Stimulated activated CD4-positive, alpha-beta T cell treated with anti-CD3 and anti-CD28 coated beads, Interleukin-4, amount 100 ng/mL, for 1 hour (primary cell): ENCODE measurements around the gene AIM2.
"Not testable (repeated sequence)": the region's sequence is repeated elsewhere in the genome, so short reads cannot be mapped to it uniquely, and the experiment has no call there.

Experiments
- DNase-seq: peaks from one replicate; pipeline ENCODE4 v3.0.0-alpha.2; 2020

AIM2 gene

GRCh38 chr1:159077120-159077961 is 775 bp upstream of the AIM2 start:
- DNase-seq: peak; percentile 93

- no peak for DNase-seq
These were observed 4.5 kb downstream of the AIM2 start for GRCh38 chr1:159071970-159072582.

GRCh38 chr1:159068886-159069285 is 7.7 kb downstream of the AIM2 start:
- DNase-seq: no peak

GRCh38 chr1:159067699-159068621 is 8.6 kb downstream of the AIM2 start:
- no peak for DNase-seq

GRCh38 chr1:159066108-159066507 is 10.5 kb downstream of the AIM2 start:
- DNase-seq: no peak

GRCh38 chr1:159065106-159065505 is 11.5 kb downstream of the AIM2 start:
- no peak for DNase-seq

- no peak for DNase-seq
These were observed 17.8 kb downstream of the AIM2 start for GRCh38 chr1:159058751-159059150.

- no peak for DNase-seq
These were observed 20.4 kb downstream of the AIM2 start for GRCh38 chr1:159056069-159056698.

GRCh38 chr1:159055181-159055641 is 21.4 kb downstream of the AIM2 start:
- DNase-seq: no peak

- DNase-seq: no peak
These were observed 22.1 kb downstream of the AIM2 start for GRCh38 chr1:159054427-159054826.

- DNase-seq: no peak
These were observed 25.1 kb downstream of the AIM2 start for GRCh38 chr1:159051436-159051835.

GRCh38 chr1:159046486-159046885 is 30.1 kb downstream of the AIM2 start:
- DNase-seq: not testable (repeated sequence)

GRCh38 chr1:159040893-159041724 is 35.5 kb downstream of the AIM2 start:
- DNase-seq: no peak

- DNase-seq: no peak
These were observed 36.4 kb downstream of the AIM2 start for GRCh38 chr1:159040206-159040605.

- DNase-seq: no peak
These were observed 45.6 kb downstream of the AIM2 start for GRCh38 chr1:159030877-159031447.

- no peak for DNase-seq
These were observed 46.3 kb downstream of the AIM2 start for GRCh38 chr1:159030311-159030710.

GRCh38 chr1:159026841-159027240 is 49.7 kb downstream of the AIM2 start:
- DNase-seq: not testable (repeated sequence)

- no peak for DNase-seq
These were observed 51.5 kb downstream of the AIM2 start for GRCh38 chr1:159025043-159025442.

GRCh38 chr1:159023723-159024122 is 52.8 kb downstream of the AIM2 start:
- DNase-seq: no peak

GRCh38 chr1:159015440-159015909 is 61.1 kb downstream of the AIM2 start:
- DNase-seq: peak; percentile 55

- DNase-seq: no peak
These were observed 61.7 kb downstream of the AIM2 start for GRCh38 chr1:159014851-159015250.
